Sigmoid colon (tissue), 4 donors: Measurements from ENCODE around the gene NRG2.

Experiments
- EP300 ChIP-seq, 4 donors: sonication (generic); formaldehyde crosslinking; IDR thresholded peaks; one replicate each; pipeline ENCODE4 v1.6.1; 2017; ENCODE audit warnings: antibody characterized with exemption in 4 of 4
- POLR2AphosphoS5 ChIP-seq, 4 donors: sonication (generic); formaldehyde crosslinking; IDR thresholded peaks; one replicate each; pipeline ENCODE4 v1.6.1; 2017; ENCODE audit warnings: antibody characterized with exemption in 4 of 4
- TF ChIP-seq, protein P1 (sequence below), 4 experiments: fragments of 450-650 bp in 3 of 4; fragments of 200-600 bp in 1 of 4; IDR thresholded peaks; one replicate each; pipeline ENCODE4 v1.5.1; 2016 to 2019; ENCODE audit warnings: antibody characterized with exemption in 4 of 4, mild to moderate bottlenecking in 3 of 4, moderate library complexity in 2 of 4

DNA sequence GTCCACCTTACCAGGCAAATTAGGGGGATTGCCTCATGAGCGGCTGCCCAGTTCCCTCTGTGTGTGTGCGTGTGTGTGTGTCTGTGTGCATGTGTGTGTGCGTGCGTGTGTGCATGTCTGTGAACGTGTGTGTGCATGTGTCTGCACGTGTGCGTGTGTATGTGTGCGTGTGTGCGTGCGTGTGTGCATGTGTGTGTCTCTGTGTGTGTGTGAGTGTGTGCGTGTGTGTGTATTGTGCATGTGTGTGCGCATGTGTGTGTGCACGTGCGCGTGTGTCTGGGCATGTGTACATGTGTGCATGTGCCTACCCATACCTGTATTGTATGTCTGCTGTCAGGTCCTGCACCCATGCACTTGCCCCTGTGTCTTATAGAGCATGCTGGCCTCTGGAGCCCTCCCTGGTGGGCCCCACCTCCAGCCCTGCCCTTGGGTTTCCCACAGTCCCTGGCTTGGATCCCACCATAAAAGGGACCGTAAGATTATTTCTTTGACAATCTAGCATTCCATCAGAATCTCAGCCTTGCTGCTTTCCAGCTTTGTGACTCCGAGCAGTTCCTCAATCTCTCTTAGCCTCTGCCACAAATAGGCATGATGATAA, 238.2 kb downstream of the NRG2 start:
- TF ChIP-seq, protein P1, sequence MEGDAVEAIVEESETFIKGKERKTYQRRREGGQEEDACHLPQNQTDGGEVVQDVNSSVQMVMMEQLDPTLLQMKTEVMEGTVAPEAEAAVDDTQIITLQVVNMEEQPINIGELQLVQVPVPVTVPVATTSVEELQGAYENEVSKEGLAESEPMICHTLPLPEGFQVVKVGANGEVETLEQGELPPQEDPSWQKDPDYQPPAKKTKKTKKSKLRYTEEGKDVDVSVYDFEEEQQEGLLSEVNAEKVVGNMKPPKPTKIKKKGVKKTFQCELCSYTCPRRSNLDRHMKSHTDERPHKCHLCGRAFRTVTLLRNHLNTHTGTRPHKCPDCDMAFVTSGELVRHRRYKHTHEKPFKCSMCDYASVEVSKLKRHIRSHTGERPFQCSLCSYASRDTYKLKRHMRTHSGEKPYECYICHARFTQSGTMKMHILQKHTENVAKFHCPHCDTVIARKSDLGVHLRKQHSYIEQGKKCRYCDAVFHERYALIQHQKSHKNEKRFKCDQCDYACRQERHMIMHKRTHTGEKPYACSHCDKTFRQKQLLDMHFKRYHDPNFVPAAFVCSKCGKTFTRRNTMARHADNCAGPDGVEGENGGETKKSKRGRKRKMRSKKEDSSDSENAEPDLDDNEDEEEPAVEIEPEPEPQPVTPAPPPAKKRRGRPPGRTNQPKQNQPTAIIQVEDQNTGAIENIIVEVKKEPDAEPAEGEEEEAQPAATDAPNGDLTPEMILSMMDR (IDR thresholded peaks at IDR 0.05) = no peak
- TF ChIP-seq EP300 (IDR thresholded peaks at IDR 0.05) (no peak), POLR2AphosphoS5 (IDR thresholded peaks at IDR 0.05) (no peak)
